ENCODE data around the gene MACROD2. TPM values are rescaled to one million over a fixed set of nuclear protein-coding genes. Genes with fewer than 3 reads are reported as not detected.

MACROD2 gene
- total RNA-seq, 2 donors from 2014 or later = 8.0 to 19.4 TPM

- no peaks in the 10 kb centered on the region for H3K4me1 ChIP-seq (replicated peaks)
- no peaks in the 10 kb centered on the region for H3K36me3 ChIP-seq
- no peak overlapping the region for H3K27ac ChIP-seq
- no peaks in the 10 kb centered on the region for H3K27me3 ChIP-seq (replicated peaks; ENCODE audit: insufficient read depth)
- TF ChIP-seq CTCF (IDR thresholded peaks at IDR 0.05) (no peak), POLR2AphosphoS5 (IDR thresholded peaks at IDR 0.05) (no peak), POLR2A (IDR thresholded peaks at IDR 0.05) (no peak)
- WGBS = 27% methylated on average over 8 of the region's 8 CpGs
- H3K4me3 ChIP-seq = no peak overlapping the region
- intact Hi-C loops (cut with DNase I) = no loop called here
- no peaks in the 10 kb centered on the region for H3K9me3 ChIP-seq
- DNase-seq (ENCODE audit: low spot score) = no peak
These were observed 1038.6 kb downstream of the MACROD2 start for GRCh38 chr20:15033891-15034290.

- no peaks in the 10 kb centered on the region for H3K27me3 ChIP-seq (replicated peaks; ENCODE audit: insufficient read depth)
- TF ChIP-seq POLR2AphosphoS5 (IDR thresholded peaks at IDR 0.05) = no peak
- TF ChIP-seq CTCF (IDR thresholded peaks at IDR 0.05) = no peak
- TF ChIP-seq POLR2A (IDR thresholded peaks at IDR 0.05) = no peak
- no peaks in the 10 kb centered on the region for H3K9me3 ChIP-seq
- no peaks in the 10 kb centered on the region for H3K36me3 ChIP-seq
- no peaks in the 10 kb centered on the region for H3K4me1 ChIP-seq (replicated peaks)
- DNase-seq (ENCODE audit: low spot score) = no peak
- H3K4me3 ChIP-seq = no peak overlapping the region
- no peak overlapping the region for H3K27ac ChIP-seq
- intact Hi-C loops (cut with DNase I) = no loop called here
- 89% methylated on average over 3 of the region's 3 CpGs for WGBS
These were observed 1041.6 kb downstream of the MACROD2 start for GRCh38 chr20:15036948-15037347.

GRCh38 chr20:15039088-15039752, 1043.9 kb downstream of the MACROD2 start:
- H3K9me3 ChIP-seq = no peaks in the 10 kb centered on the region
- 71% methylated on average over 2 of the region's 2 CpGs for WGBS
- intact Hi-C loops (cut with DNase I) = no loop called here
- peak; percentile 23 for DNase-seq (ENCODE audit: low spot score)
- H3K27ac ChIP-seq = no peak overlapping the region
- H3K4me1 ChIP-seq (replicated peaks) = no peaks in the 10 kb centered on the region
- H3K27me3 ChIP-seq (replicated peaks; ENCODE audit: insufficient read depth) = no peaks in the 10 kb centered on the region
- TF ChIP-seq CTCF (IDR thresholded peaks at IDR 0.05) (no peak), POLR2AphosphoS5 (IDR thresholded peaks at IDR 0.05) (peak; percentile 21)
- H3K36me3 ChIP-seq = no peaks in the 10 kb centered on the region
- H3K4me3 ChIP-seq = no peak overlapping the region

GRCh38 chr20:15042723-15043122, 1047.4 kb downstream of the MACROD2 start:
- H3K4me1 ChIP-seq (replicated peaks) = no peaks in the 10 kb centered on the region
- H3K9me3 ChIP-seq = no peaks in the 10 kb centered on the region
- no peak for DNase-seq (ENCODE audit: low spot score)
- TF ChIP-seq POLR2AphosphoS5 (IDR thresholded peaks at IDR 0.05) (no peak), CTCF (IDR thresholded peaks at IDR 0.05) (no peak), POLR2A (IDR thresholded peaks at IDR 0.05) (no peak)
- H3K36me3 ChIP-seq = no peaks in the 10 kb centered on the region
- H3K27ac ChIP-seq = no peak overlapping the region
- intact Hi-C loops (cut with DNase I) = no loop called here
- no peak overlapping the region for H3K4me3 ChIP-seq
- H3K27me3 ChIP-seq (replicated peaks; ENCODE audit: insufficient read depth) = no peaks in the 10 kb centered on the region
- WGBS = 97% methylated on average over 1 of the region's 1 CpG

- H3K27ac ChIP-seq = no peak overlapping the region
- H3K27me3 ChIP-seq (replicated peaks; ENCODE audit: insufficient read depth) = no peaks in the 10 kb centered on the region
- peak; percentile 66 for DNase-seq (ENCODE audit: low spot score)
- no peaks in the 10 kb centered on the region for H3K9me3 ChIP-seq
- H3K4me1 ChIP-seq (replicated peaks) = no peaks in the 10 kb centered on the region
- H3K4me3 ChIP-seq = no peak overlapping the region
- intact Hi-C loops (cut with DNase I) = no loop called here
- no peaks in the 10 kb centered on the region for H3K36me3 ChIP-seq
- 32% methylated on average over 4 of the region's 4 CpGs for WGBS
- TF ChIP-seq POLR2A (IDR thresholded peaks at IDR 0.05) (no peak), POLR2AphosphoS5 (IDR thresholded peaks at IDR 0.05) (peak; percentile 59)
These were observed 1049.9 kb downstream of the MACROD2 start for GRCh38 chr20:15045246-15045645.
